Stomach (tissue), 9 donors: ENCODE measurements around the gene TRAF3. TPM values are rescaled to one million over a fixed set of nuclear protein-coding genes. Genes with fewer than 3 reads are reported as not detected.

ENCODE experiments used
- DNase-seq, 2 donors: peaks; one replicate each; pipeline versions ENCODE4 v3.0.0 to v3.0.0-alpha.2; 2013 to 2019
- H3K27ac ChIP-seq, 5 donors: fragments of 200-600 bp in 4 of 5; sonication (generic) in 4 of 5; one replicate each; pipeline ENCODE4 v1.5.1; 2013 to 2019; ENCODE audit warnings: mild to moderate bottlenecking in 1 of 5, moderate library complexity in 1 of 5
- H3K27me3 ChIP-seq, 3 donors: fragments of 200-600 bp; sonication (generic); one replicate each; pipeline ENCODE4 v1.5.1; 2017 to 2019; ENCODE audit warnings: mixed run types in 1 of 3
- H3K36me3 ChIP-seq, 4 donors: fragments of 200-600 bp; sonication (generic); 1 replicate in 3 of 4; 2 replicates in 1 of 4; pipeline ENCODE4 v1.5.1; 2016 to 2019
- H3K4me1 ChIP-seq, 4 donors: fragments of 200-600 bp; sonication (generic); one replicate each; pipeline ENCODE4 v1.5.1; 2016 to 2019
- H3K4me3 ChIP-seq, 4 donors: fragments of 200-600 bp; sonication (generic) in 3 of 4; one replicate each; pipeline ENCODE4 v1.5.1; 2016 to 2019; ENCODE audit warnings: mild to moderate bottlenecking in 1 of 4
- H3K9me3 ChIP-seq, 4 donors: fragments of 200-600 bp; sonication (generic); one replicate each; pipeline ENCODE4 v1.5.1; 2016 to 2019
- CTCF ChIP-seq, 7 experiments: fragments of 450-650 bp in 4 of 7; fragments of 200-600 bp in 3 of 7; sonication (generic) in 3 of 7; IDR thresholded peaks; one replicate each; pipeline ENCODE4 v1.5.1; 2016 to 2019; ENCODE audit warnings: antibody characterized with exemption in 7 of 7, control low read depth in 2 of 7, mild to moderate bottlenecking in 1 of 7
- EP300 ChIP-seq: sonication (generic); formaldehyde crosslinking; IDR thresholded peaks from one replicate; pipeline ENCODE4 v1.6.1; 2017; ENCODE audit warnings: antibody characterized with exemption
- POLR2A ChIP-seq, 4 donors: fragments of 450-650 bp; IDR thresholded peaks; one replicate each; pipeline ENCODE4 v1.6.1; 2016; ENCODE audit warnings: antibody characterized with exemption in 4 of 4, control low read depth in 2 of 4, mild to moderate bottlenecking in 1 of 4, moderate library complexity in 1 of 4
- POLR2AphosphoS5 ChIP-seq, 3 donors: sonication (generic); formaldehyde crosslinking; IDR thresholded peaks; one replicate each; pipeline ENCODE4 v1.6.1; 2016; ENCODE audit warnings: antibody characterized with exemption in 3 of 3
- WGBS, 5 donors: extraction: QIAGEN DNeasy Blood & Tissue Kit in 3 of 5; methylation state at CpG; one replicate each; pipeline versions ENCODE4 v1.1.5 to v1.1.7; 2013 to 2018; 5-methylcytosine and 5-hydroxymethylcytosine counted together
- intact Hi-C: fragments of 100-400 bp; cut with DNase I; formaldehyde crosslinking; loops from one replicate; pipeline ENCODE4 v1.15.1; 2023; ENCODE audit warnings: low total_unique reads
- polyA plus RNA-seq, 3 donors: library from polyadenylated mRNA; stranded (reverse); fragments of 200-250 nt; gene quantifications; one replicate each; pipeline ENCODE4 v1.2.3, GENCODE V29; 2013
- total RNA-seq, 5 donors: library from RNA; depleted of rRNA; stranded (reverse); fragments of >200 nt; gene quantifications; one replicate each; pipeline versions ENCODE4 v1.1.0 to v1.2.3, GENCODE V29; 2014 to 2016
- donor health status: healthy with polysubstance abuse.
- donor health status: Bipolar disorder and iron deficiency.
- donor health status: healthy.

The TRAF3 gene
- total and polyA plus RNA-seq, 8 donors: 3.5 to 30.1 (median 6.3) TPM

GRCh38 chr14:102907980-102908730, 130.9 kb downstream of the TRAF3 start:
- Histone ChIP-seq H3K27me3 (no peaks in the 10 kb centered on the region), H3K4me3 (no peak overlapping the region), H3K4me1 (no peaks in the 10 kb centered on the region), H3K9me3 (no peaks in the 10 kb centered on the region), H3K36me3 (peaks cover 15 to 61% (median 48%) of the 10 kb centered on the region in 4 donors), H3K27ac (no peak overlapping the region)
- intact Hi-C loops: no loop called here
- no peak for TF ChIP-seq POLR2AphosphoS5 (IDR thresholded peaks at IDR 0.05)
- TF ChIP-seq CTCF (IDR thresholded peaks at IDR 0.05): no peak
- no peak for TF ChIP-seq POLR2A (IDR thresholded peaks at IDR 0.05)
- no peak for TF ChIP-seq EP300
- 89 to 95% (median 95%) methylated on average over 19 to 23 of the region's 23 CpGs for WGBS, 5 donors
- no peak for DNase-seq

DNA sequence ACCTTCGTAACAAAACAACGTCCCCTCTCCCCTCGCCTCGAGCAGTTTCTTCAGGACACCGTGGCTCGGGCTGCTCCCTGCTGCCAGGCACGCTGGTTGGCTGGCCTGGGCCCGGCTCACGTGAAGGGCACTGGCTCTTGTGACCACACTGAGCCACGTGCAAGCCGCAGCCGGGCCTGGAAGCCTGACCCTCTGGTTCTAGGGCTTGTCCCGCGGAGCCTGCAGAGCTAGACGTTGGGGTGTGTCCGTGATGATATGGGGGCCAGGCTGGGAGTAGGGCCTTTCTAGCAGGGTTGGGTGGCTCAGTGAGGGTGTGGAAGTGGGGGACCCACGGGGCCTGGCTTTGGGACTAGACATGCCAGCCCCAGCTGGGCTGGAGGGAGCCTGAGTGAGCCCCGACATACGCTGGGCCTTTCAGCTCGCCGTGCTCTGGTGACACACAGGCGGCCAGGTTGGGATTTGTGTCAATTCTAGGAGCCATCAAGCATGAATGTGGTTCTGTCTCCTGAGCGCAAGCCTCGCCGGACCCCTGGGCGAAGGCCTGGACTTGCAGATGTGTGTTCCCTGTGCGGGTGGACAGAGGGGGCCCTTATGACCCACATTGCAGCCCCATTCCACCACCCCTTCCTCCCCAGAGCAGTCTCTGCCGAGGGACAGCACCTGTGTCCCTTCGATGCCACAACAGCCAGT, 131.7 kb downstream of the TRAF3 start:
- Histone ChIP-seq H3K9me3 (no peaks in the 10 kb centered on the region), H3K27ac (no peak overlapping the region), H3K36me3 (peaks cover 10 to 54% (median 40%) of the 10 kb centered on the region in 4 donors), H3K27me3 (no peaks in the 10 kb centered on the region), H3K4me3 (no peak overlapping the region), H3K4me1 (no peaks in the 10 kb centered on the region)
- 92 to 95% (median 94%) methylated on average over 21 to 29 of the region's 29 CpGs for WGBS, 5 donors
- DNase-seq: no peak
- intact Hi-C loops: no loop called here
- TF ChIP-seq POLR2A (IDR thresholded peaks at IDR 0.05) (no peak), POLR2AphosphoS5 (IDR thresholded peaks at IDR 0.05) (no peak), CTCF (IDR thresholded peaks at IDR 0.05) (no peak), EP300 (no peak)

DNA sequence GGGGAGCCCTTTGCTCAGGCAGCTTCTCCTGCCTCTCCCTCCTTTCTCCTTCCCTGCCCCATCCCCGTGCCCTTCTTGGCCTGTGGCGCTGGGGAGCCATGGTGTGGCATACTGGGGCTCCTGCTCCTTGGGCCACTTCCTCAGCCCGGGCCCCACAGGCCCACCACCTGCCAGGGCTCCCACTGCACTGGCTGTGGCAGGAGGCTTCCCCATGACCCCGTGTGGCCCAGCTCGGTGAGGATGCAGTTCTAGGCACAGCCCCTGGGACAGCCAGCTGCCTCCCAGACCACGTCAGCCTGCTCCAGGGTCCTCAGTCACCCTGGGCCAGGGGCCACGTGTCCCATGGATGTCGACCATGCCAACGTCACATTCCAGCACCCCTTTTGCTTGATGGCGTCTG, 132.2 kb downstream of the TRAF3 start:
- Histone ChIP-seq H3K27ac (no peak overlapping the region), H3K4me1 (no peaks in the 10 kb centered on the region), H3K36me3 (peaks cover 10 to 49% (median 35%) of the 10 kb centered on the region in 4 donors), H3K4me3 (no peak overlapping the region), H3K27me3 (no peaks in the 10 kb centered on the region), H3K9me3 (no peaks in the 10 kb centered on the region)
- 79 to 93% (median 88%) methylated on average over 8 to 10 of the region's 10 CpGs for WGBS, 5 donors
- no peak for DNase-seq
- TF ChIP-seq POLR2AphosphoS5 (IDR thresholded peaks at IDR 0.05): no peak
- TF ChIP-seq CTCF (IDR thresholded peaks at IDR 0.05): no peak
- intact Hi-C loops: no loop called here

DNA sequence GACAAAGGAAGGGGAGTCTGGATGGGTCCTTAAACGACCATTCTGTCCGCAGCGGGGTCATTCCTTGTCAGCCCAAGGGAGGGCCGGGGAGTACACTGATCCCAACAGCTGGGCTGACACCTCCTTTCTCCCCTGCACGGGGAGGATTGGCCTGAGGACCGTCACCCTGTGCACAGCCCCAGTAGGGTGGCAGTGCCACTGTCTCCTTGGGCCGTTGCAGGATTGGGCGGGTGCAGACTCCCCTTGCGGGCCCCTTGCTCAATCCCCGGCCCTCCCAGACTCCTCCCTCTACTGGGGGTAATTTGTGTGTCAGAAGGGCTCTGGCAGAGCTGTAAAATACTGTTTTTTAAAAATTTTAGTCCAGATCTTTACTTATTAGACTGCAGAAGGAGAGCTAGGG, 132.7 kb downstream of the TRAF3 start:
- intact Hi-C loops: loop anchor here (10.0 kb wide), 1 partner anchor 135 kb away; the partner anchor contains the start of gene TRAF3
- TF ChIP-seq POLR2AphosphoS5 (IDR thresholded peaks at IDR 0.05): no peak
- peaks cover 9 to 46% (median 33%) of the 10 kb centered on the region in 4 donors for H3K36me3 ChIP-seq

More for the DNA sequence above, 132.7 kb downstream of the TRAF3 start:
- no peaks in the 10 kb centered on the region for H3K4me1 ChIP-seq
- no peak overlapping the region for H3K27ac ChIP-seq
- no peak for DNase-seq
- H3K9me3 ChIP-seq: no peaks in the 10 kb centered on the region
- H3K27me3 ChIP-seq: no peaks in the 10 kb centered on the region
- WGBS, 5 donors: 80 to 90% (median 85%) methylated on average over 5 to 10 of the region's 10 CpGs
- no peak overlapping the region for H3K4me3 ChIP-seq
